ENCODE results near the gene BCAR3.
"Not testable (repeated sequence)": the region's sequence is repeated elsewhere in the genome, so short reads cannot be mapped to it uniquely, and the experiment has no call there.

The BCAR3 gene

DNA sequence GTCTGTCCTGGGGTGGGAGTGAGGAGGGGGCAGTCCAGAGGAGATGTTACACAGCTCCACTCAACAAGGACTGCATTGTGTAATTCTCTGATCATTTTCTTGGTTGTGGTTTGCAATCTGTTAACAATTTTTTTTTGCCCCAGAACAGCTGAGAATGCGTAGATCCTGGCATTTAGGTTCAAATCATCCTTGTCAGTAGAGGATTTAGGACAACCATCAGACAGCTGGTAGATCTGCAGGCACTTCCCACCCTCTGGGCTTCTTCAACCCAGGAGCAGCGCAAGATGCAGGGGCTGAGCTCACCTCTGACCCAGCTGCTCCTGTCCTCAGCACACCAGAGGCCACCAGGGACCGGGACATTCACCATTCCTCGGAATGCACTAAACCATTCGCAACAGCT is 13.5 kb downstream of the BCAR3 start:
- DNase-seq (ENCODE audit: low read depth), result no peak

DNA sequence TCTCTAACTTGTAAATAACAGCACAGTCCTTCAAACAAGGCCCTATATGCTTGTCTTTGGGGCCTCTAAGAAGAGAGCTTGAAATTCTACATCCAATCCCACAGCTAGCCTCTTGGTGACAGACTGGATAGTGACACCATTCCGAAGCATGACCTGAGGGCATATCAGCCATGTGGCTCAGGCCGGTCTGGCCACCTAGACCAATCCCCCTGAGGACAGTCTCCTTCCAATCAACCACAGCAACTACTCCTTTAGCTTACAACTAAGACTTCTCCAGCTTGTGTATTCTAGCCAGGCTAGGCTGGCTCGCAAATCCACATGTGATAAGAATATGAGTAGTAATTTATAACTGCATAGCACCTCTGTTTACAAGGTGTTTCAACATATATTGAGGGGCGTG is 14.0 kb downstream of the BCAR3 start:
- DNase-seq (ENCODE audit: low read depth), result no peak

DNA sequence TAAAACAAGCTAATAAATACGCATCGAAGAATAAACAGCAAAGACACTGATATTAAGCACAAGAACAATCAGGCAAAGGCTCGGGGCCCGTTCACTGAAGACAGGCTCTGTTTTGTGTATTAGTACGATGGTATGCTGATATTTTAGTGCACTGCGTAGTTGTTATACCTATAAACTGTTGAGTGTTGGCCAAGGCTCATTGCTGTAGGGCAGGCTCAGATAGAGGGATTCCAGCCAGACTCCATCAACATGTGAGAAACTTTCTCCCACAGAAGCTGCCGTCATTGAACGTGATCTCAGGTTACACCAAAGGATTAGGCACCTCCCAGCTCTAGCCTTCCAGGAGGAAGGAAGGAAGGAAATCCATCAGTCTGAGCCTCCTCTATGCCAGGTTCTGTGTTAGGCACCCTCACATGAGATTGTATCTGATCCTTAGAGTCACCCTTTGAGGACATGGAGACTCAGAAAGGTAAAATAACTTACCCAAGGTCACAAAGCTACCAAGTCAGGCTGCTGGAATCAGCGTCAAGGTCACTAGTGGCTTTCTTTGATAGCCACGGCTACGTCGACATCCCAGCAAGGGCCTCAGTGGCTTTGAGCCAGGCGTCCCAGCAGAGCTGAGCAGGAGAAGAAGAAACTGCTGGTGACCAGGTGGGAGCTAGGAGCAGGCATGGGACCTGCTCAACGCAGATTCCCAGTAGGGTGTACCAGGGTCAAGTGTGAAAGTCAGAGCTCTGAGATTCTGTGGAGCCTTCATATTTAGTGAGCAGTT is 14.8 kb downstream of the BCAR3 start:
- no peak for DNase-seq (ENCODE audit: low read depth)

DNA sequence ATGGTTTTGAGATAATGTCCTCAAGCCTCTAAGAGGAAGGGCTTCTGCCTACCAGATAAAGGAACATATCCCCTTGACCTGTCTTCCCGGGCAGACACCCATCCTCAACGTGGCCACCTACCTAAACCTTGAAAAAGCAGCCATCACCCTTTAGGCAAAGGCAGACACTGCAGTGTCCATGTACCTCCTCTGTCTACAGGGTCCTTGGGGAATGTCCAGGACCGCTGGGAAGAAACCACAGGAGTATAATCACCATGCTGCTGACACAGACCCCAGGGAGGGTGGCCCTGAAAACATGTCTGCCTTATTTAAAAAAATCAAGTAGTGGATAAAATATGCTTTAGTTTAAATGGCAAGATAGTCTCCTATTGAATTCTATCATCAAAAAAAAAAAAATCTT is 16.6 kb downstream of the BCAR3 start:
- DNase-seq (ENCODE audit: low read depth), result no peak

DNA sequence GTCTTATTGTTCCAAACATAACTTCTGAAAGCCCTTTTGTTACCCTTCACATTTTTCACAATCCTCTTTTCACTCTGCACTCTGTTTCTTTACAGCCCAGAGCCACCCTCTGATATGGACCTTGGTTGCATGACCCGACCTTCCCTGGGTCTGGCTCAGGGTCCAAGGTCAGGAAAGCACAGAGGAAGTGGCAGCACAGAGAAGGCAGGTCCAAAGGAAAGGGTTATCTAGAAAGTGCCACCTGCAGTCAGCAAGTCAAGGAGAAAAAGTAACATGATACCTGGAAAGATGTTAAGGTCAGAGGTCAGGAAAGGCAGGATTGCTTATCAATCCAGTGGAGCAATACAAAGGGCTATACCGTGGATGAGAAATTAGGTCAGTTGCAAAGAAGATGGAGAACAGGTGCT is 18.4 kb downstream of the BCAR3 start:
- no peak for DNase-seq (ENCODE audit: low read depth)

DNA sequence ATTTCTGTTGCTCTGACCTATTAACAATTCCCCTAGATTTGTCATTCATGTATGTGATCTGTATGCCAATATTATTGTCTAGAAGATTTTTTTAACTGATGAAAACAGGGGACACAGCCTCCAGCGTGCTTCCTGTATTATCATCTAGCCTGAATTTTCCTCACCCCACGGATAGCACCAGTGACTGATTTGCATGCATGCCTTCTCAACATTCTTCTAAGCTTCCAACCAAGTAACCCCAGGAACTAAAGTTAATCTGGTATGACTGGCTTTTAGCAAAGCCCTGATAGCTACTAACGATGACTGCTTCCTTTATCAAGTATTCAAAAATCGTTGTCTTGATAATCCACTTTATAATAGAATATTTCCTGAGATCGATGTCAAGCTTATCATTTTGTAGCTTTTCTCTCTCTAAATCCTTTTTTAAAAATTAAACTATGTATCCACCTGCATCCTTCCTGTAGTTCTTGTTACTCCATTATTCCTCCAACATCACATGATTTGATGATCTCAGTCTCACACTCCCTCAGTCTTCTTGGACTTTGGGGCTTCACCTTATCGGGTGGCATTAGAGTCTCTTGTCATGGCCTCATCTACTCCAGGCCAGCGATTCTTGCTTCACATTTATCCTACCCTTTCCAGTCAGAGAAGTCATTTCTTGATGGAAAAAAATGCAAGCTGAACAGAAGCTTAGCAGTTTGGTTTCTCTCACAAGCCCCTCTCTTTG is 19.0 kb downstream of the BCAR3 start:
- DNase-seq (ENCODE audit: low read depth), result no peak

DNA sequence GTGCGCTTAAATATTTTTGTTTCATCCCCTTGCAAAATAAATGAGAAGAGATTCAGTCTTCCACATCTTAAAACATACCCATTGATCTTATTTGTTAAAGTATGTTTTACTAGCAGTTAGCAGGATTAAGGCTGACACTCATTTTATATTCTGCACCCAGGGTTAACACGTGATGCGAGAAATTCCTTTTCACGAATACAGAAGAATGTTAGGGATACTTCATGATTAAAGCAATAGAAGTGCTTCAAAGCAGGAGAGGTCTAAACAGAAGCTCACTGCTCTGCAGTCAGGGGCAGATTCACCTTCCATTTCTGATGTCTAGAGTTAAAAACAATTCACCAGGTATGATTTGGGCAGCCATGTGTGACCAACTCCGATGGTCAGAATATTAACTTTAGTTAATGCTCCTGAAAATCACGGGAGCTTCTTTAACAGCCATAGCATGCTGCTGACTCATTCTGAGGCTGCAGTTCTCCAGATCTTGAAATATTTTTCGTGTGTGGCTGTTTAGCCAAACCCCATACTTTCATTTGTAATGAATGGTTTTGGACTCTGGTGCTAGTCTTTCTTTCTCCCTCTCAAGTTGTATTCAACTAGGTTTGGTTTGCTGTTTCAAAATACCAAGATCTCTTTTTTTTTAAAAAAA is 19.7 kb downstream of the BCAR3 start:
- no peak for DNase-seq (ENCODE audit: low read depth)

DNA sequence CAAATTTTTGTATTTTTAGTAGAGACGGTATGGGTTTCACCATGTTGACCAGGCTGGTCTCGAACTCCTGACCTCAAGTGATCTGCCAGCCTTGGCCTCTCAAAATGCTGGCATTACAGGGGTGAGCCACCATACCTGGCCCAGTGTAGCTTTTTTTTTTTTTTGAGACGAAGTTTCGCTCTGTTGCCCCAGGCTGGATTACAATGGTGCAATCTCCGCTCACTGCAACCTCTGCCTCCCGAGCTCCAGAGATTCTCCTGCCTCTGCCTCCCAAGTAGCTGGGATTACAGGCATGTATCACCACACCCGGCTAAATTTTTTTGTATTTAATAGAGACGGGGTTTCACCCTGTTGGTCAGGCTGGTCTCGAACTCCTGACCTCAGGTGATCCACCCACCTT is 20.3 kb downstream of the BCAR3 start:
- DNase-seq (ENCODE audit: low read depth), result not testable (repeated sequence)

DNA sequence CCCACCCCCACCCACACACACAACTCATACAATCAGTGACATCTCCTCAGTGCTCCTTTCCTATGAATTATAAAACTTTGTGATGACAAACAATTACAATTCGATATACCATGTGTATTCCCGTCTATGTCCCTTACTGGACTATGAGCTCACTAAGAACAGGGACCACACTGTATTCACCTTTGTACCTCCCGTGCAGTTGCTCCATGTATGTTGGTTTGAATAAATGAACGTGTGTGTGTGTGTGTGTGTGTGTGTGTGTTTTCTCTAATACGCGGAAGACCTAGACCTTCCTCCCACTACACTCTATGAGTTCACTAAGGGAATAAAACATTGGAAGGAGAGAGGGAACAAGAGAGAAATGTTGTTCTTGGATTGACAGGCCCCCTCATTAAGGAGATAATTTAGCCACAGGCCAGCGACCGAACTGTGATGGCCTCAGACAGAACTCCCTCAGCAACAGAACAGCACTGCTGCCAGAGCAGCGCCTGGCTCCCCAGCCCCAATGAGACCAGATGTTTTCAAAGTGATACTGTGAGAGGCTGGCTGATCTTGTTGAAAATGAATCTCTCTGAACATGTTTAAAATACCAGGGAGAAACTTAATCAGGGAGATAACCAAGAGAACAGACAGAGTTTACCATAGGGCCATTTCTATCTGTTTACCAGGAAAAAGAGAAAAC is 21.7 kb downstream of the BCAR3 start:
- no peak for DNase-seq (ENCODE audit: low read depth)

DNA sequence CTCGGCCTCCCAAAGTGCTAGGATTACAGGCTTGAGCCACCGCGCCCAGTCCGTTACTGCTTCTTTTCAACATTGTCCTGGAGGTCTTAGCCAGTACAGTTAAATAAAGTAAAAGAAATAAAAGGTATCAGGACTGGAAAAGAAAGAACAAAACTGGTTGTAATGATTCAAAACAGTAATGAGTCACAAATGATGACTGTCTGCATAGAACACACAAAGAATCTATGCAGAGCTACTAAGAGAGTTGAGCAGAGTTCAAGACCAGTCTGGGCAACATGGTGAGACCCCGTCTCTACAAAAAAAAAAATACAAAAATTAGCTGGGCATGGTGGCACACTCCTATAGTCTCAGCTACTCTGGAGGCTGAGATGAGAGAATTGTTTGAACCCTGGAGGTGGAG is 23.4 kb downstream of the BCAR3 start:
- no peak for DNase-seq (ENCODE audit: low read depth)

DNA sequence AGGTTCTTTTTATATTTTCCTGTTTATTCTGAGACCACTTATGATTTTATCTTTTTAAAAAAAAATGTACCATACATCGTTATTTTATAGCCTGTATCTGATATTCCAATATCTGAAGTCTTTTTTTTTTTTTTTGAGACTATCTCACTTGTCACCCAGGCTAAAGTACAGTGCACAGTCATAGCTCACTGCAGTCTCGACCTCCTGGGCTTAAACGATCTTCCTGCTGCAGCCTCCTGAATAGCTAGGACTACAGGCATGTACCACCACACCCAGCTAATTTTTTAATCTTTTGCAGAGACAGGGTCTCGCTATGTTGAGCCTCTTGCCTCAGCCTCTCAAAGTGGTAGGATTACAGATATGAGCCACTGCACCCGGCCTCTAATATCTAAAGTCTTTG is 25.1 kb downstream of the BCAR3 start:
- DNase-seq (ENCODE audit: low read depth), result no peak

DNA sequence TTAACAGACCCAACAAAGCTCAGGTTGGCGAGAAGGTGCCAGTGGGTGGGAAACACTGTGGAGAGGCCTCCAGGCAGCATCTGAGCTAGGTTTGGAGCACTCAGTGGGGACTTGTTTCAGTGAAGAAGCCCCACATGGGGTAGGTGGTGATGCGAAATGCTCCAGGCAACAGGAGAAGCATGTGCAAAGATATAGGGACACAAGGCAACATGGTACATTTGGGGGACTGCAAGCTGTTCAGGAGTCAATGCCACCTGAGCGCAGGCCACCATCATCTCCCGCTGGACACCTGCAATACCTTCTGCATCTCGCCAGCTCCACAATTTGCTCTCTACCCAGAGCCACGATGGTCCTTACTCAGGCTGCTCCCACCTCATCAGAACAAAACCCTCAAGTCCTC is 28.0 kb downstream of the BCAR3 start:
- no peak for DNase-seq (ENCODE audit: low read depth)

DNA sequence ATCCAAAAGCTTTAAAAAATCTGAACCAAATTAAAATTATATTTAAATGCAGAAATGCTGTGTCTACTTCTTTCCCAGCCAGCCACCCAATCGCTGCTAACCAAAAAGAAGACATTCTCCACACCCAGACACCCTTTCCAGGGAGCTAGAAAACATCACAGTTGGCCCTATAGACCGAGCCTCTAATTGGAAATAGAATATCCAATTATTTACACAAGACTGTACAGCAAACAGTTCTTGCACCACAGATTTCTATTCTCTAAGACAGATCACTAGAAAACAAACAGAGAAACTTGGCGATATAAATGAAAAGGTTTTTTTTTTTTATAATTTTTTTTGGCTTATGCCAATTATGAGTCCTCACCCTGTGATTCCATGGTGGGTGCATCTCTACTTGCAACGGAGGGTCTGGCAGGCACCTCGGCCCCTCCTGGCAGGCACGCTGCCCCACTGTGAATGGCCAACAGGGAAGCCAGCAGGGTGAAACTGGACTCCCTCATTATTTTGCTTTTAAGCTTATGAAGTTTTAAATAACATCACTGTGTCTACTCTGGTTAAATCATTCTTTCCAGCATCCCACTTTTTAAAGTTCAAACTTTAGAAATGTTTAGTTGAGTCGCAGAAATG is 29.2 kb downstream of the BCAR3 start:
- no peak for DNase-seq (ENCODE audit: low read depth)

DNA sequence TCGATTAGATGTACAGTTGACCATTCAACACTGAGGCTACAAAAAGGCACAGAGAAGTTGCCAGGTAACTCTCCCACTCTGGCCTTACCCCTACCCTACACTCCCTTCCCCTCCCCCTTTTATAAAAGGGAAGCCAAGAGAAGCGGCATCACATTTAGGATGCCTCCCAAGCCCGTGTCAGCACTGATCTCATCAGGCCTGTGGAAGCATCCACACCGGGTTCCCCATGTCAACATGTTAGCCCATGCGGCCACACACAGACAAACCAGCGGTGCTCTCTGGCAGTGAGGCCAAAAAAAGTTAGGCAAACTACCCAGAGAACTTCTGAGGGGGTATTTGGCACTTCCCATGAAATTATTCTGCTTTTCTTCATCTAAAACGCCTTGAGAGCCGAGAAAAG is 29.9 kb downstream of the BCAR3 start:
- no peak for DNase-seq (ENCODE audit: low read depth)

DNA sequence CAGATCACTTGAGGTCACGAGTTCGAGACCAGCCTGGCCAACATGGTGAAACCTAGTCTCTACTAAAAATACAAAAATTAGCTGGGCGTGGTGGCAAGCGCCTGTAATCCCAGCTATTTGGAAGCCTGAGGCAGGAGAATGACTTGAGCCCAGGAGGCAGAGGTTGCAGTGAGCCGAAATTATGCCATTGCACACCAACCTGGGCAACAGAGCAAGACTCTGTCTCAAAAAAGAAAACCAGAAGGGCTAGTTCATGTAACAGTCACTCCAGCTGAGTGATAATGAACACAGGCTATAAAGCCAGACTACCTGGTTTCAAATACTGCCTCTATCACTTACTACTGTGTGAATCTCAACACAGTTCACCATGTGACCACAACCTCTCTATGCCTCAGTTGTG is 31.5 kb downstream of the BCAR3 start:
- DNase-seq (ENCODE audit: low read depth), result not testable (repeated sequence)

DNA sequence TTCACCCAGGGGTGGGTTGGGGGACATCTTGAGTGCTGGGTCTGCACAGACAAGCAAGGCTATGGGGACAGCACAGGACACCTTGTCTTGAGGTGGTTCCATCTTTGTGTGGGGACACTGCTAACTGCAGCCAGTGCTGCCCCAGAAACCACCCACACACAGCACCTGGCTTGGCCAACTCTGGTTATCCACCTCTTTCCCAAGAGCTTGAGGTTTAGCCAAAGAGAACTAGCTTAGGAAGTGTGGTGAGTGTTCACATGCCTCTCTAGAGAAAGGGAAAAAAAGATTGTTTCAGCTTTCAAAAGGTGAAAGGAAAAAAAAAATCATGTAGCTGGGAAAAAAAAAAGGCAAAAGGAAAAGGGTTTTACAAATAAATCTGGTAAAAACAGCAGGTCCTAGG is 32.4 kb downstream of the BCAR3 start:
- no peak for DNase-seq (ENCODE audit: low read depth)

DNA sequence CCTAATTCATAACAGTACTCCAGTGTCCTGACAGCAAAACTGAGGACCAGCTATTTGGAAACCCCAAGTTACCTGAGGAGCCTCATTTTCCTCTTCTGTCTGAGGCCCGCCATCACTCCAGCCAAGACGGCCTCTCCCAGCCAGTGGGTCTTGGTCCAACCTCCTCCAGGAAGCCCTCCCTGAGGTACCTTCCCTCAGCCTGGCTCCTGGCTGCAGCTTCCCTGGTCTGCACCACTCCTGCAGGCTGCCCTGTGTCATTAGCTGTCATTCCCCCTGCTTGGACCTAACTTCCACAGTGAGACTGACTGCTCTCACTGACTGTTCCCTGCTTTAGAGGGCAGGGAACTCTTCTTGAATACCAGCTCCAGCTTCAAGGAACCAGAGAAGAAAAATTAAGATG is 33.0 kb downstream of the BCAR3 start:
- no peak for DNase-seq (ENCODE audit: low read depth)

DNA sequence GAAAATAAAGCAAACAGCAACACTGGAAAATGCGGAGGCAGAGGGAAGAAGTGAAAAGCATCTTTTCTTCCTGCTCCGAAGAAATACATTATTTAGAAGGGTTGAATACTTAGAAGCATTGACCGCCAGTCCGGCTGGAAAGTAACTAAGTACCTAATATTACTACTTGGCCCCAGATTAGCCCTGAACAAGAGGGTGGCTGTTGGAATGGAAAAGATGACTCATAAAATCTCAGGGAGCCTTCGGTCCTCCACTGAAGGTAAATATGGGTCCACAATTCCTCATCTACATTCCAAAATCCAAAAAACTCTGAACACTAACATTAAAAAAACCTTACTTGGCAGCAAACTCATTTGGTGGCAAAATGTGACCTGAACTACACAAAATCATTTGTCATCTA is 40.1 kb downstream of the BCAR3 start:
- DNase-seq (ENCODE audit: low read depth), result no peak

DNA sequence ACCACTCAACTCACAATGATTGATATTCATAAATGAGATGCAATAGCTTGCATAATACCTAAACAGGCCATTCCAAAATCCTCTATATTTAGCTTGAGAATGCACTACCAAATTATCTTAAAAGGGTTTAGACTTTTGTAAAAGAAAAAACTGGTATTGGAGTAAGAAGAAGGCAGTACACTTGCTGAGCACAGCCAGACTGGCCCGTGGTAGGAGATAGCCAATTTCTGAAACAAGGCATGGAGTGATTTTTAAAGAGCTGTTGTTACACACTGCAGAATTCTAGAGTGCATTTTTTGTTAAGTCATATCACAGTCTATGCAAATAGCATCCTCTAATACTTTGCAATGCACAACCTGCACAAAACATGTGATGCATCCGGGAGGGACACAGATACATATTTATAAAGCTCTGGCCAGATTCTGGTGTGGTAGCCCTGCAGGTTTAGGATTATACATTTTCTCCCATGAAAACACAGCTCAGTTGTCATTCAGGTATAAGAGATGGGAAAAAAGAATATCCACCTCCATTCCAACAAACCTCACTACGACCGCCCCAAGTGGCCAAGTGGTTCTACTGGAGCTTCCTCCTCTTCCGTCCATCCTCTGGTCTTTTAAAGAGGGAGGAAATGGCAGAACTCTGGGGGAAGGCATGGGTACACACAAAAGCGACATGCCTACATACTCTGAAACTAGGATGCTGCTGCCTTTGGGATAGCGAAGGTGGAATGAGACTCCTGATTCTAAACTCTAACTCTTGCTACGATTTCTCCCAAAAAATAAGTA is 40.8 kb downstream of the BCAR3 start:
- DNase-seq (ENCODE audit: low read depth), result no peak

DNA sequence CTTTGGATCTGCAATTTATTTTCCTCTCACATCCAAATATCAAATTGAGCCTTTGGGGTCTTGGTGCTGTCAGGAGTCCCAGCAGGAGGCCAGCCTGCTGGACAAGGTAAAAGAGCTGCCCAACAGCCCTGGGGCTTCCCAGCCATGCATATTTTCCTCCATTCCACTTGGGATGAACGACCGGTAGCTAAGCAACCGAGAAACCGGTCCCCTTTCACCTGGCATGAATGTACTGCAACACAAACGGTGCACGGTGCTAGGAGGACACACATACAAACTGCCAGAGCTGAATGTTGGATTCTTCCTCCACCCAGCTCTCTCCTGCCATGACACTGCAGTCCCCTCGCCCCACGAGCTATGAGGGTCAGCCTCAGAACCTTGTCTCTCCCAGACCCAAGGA is 42.7 kb downstream of the BCAR3 start:
- DNase-seq (ENCODE audit: low read depth), result no peak

DNA sequence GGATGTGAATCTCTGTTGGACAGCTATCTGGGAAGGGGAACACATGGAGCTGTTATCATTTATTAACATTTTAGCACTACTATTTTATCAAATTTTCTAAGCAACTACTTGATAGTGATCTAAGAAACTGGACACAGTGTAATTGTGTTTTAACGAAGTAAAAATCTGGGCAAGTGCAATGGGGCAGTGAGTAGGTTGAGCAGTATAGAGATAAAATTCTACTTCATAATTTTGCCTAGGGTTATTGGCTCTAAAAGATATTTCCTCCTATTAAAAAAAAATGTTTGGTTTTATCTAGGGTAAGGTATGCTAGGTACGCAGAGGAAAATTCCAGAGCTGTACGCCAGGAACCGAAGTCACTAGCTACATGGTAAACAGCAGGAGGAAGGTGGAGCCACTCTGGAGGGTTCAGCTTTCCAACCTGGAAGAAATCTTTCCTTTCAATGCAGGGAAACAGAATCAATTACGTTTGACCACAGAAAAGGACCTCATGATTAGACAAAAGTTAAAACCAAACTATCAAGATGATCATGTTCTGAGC is 43.3 kb downstream of the BCAR3 start:
- DNase-seq (ENCODE audit: low read depth), result no peak

All from stimulated activated CD8-positive, alpha-beta memory T cell treated with anti-CD3 and anti-CD28 coated beads, Interleukin-12 subunit alpha, Interleukin-12 subunit beta, amount 100 ng/mL, for 1 hour (primary cell).